OCI-M2 (cell line): ENCODE data around the gene LTBP1.

ENCODE experiments used
- DNase-seq: peaks from one replicate; lab custom pipeline; 2025; ENCODE audit not compliant: unreplicated experiment; lab: John Stamatoyannopoulos, UW

Gene LTBP1

GRCh38 chr2:33178209-33178608 lies 231.5 kb downstream of the LTBP1 start:
- DNase-seq: no peak

- DNase-seq: no peak
Observed at GRCh38 chr2:33180915-33181314, 234.2 kb downstream of the LTBP1 start.

GRCh38 chr2:33181466-33181865 lies 234.7 kb downstream of the LTBP1 start:
- no peak for DNase-seq

- no peak for DNase-seq
Observed at GRCh38 chr2:33184041-33184440, 237.3 kb downstream of the LTBP1 start.

DNA sequence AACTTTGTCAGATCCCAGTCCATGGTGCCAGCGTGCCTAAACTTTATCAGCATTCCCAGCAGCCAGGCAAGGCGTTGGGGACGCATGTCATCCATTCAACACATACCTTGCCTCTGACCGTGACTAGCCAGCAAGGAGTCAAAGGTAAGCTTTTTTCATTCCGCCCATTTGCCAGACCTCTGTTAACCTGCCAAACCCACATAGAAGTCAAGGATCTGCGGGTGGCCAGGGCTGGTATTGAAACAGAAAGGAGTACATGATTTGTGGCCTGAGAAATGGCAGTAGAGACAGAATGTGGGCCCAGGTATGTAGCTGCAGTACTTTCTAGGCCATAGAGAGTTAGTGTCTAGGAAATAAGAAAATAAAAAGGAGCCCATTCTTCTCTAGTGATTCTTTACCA lies 240.2 kb downstream of the LTBP1 start:
- DNase-seq: no peak

DNA sequence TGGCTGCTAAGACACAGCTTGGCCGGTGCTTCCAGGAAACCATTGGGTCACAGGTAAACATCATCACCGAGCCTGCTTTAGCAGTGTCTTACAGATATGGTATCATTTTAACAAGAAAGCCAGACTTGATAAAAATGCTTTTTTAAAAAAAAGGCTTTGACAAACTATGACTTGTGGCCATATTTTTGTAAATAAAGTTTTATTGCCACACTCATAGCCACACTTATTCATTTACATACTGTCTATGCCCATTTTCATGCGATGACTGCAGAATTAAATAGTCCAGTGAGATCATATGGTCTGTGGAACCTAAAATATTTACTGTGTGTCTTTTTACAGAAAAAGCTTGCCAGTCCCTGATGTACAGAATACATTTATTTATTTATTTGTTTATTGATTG lies 242.0 kb downstream of the LTBP1 start:
- DNase-seq: no peak

DNA sequence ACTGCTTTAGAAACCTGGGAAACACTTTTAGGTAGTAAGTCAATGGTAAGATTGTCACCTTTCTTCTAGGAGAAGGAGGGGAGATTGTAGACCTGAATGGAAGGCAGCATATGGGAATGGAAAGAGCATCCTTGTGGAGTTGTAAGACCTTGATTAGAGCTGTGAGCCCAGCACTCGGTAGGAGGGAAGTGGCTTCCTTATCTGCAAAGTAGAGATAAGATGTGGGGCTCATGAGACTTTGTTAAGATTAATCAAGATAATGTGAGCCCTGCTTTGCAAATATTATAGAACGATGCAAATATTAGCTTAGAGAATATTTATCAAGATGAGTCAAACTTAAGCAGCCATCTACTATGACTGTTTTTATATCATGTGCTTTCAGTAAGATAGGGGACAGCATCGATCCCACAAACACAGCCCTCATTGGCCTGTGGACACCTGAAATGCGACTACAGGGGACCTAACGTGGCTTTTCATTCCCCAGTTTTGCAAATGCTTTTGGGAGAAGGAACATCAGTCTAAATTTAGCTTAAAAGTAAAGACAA lies 243.7 kb downstream of the LTBP1 start:
- DNase-seq: no peak

DNA sequence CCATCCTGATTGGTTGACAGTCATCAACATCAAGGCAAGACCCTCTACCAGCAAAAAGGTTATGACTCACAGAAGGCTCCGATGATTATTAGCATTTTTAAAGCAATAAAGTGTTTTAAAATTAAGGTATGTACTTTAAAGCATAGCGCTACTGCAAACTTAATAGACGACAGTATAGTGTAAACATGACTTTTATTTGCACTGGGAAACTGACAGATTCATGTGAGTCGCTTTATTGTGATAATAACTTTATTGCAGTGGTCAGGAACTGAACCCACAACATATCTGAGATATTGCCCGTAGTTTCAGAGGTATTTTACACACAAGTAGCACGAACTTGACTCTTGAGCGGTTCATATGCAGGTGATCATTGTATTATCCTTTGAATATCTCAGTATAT lies 249.1 kb downstream of the LTBP1 start:
- no peak for DNase-seq

- no peak for DNase-seq
Observed at GRCh38 chr2:33196700-33197099, 249.9 kb downstream of the LTBP1 start.

DNA sequence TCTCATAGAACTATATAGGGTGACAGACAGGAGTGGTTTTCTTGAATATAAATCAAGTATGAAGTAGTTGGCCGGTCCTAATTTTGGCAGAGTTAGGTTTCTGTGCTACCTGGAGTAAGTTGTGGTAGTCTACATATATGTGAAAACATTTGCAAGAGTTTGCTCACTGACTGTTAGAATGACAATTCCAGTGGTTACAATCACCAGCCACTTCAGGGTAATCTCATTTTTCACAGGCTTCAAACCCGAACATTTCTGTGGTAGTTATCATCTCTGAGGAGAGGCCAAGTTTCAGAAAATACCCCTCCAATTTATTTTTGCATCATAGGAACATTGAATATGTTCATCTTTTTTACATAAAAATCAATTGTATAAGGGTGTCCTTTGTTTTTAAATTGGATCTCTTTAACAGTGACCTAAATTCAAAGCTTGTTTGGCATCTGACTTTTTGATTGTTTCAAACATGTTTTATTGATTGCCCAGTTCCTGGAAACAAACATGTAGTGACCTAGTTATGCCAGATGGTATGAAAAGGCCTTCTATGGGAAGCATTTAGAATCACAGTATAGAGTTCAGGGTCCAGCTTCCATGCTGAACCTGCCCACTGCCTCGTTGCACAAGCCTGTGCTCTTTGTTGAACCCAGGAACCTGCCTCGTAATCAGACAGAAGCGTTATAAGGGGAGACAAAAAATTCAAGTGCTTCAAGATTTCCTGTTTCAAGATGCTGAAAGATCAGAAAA lies 250.6 kb downstream of the LTBP1 start:
- no peak for DNase-seq

DNA sequence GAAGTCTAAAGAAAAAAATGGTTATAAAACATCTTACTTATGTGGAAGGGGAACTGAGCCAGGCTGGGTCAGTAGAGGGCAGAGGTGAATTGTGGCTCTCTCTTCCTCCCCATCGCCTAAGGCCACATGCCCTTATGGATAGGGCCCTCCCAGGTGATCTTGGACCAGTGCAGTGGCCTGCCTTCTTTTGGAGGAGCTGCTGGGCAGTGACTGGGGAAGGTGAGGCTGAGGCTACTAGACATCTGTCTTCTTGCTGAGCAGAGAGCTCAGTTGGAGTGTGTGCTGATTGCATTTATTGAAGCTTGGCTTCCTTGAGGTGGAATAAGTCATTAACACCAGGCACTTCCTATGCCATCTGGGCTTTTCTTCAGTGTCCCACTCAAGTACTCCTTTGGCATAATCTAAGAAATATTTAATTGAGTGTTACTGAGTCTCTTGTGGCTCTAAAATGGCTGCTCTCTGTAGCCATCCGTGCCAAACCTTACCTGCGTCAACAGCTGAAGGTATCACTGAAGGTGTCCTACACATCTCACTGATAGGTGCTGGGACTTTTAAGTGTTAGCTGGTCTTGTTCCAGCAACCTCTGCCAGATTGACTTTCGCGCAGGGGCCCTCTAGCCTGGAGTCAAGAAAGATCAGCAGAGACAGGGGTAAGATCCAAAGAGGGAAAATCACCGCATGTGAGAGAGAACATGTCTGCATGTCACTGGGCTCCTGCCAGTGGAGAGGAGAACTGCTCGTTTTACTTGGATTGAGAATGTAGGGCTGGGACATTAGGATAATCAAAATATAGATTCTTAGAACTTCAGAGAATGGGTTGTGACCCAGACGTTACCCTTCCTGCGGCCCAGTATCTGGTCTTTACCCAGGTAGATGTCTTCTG lies 256.1 kb downstream of the LTBP1 start:
- DNase-seq: no peak

- no peak for DNase-seq
Observed at GRCh38 chr2:33204945-33205344, 258.2 kb downstream of the LTBP1 start.

DNA sequence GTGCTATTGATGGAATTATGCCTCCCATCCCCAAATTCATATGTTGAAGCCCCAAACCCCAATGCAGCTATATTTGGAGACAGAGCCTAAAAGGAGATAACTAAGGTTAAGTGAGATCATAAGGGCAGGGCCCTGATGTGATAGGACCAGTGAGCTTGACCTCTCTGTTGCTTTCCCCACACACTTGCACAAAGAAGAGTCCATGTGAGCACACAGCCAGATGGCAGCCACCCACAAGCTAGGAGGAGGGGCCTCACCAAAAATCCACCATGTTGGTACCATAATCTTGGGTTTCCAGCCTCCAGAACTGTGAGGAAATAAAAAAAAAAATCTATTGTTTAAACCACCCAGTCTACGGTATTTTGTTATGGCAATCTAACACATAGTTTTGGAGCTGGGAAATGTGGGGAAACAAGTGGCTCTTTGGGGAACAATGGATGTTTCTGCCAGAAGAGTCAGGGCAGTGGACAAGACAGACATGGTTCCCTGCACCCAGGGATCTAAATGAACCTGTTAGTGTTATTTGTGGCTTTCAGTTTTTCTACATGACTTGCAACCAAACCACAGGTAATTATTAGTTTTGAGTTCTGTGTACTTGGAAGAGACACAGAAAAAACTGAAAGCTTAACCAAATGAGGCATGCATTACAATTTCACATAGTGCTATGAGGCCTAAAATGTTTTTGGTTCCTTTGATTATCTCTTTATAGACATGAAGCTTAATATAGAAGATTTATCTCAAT lies 259.1 kb downstream of the LTBP1 start:
- no peak for DNase-seq

- DNase-seq: no peak
Observed at GRCh38 chr2:33207151-33207740, 260.5 kb downstream of the LTBP1 start.

DNA sequence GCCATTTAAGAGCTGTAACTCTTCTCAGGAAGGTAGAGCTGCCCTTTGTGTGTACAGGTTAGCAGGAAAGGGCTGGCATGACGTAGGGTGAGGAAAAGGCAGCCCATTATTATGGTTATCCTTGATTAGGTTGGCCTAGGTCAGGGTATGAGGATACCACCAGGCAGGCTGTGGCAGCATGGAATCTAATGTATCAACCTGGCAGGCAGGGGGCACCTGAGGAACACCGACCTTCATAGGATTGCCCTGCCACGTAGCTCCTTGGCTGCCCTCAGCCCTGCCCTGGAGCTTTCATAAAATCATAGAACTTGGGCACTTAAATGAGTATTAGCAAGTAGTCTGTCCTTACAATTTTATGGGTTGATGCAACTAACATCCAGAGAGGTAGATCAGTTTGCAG lies 261.6 kb downstream of the LTBP1 start:
- DNase-seq: no peak

- DNase-seq: no peak
Observed at GRCh38 chr2:33209976-33210375, 263.2 kb downstream of the LTBP1 start.

- no peak for DNase-seq
Observed at GRCh38 chr2:33210626-33211025, 263.9 kb downstream of the LTBP1 start.

GRCh38 chr2:33212151-33212550 lies 265.4 kb downstream of the LTBP1 start:
- no peak for DNase-seq

DNA sequence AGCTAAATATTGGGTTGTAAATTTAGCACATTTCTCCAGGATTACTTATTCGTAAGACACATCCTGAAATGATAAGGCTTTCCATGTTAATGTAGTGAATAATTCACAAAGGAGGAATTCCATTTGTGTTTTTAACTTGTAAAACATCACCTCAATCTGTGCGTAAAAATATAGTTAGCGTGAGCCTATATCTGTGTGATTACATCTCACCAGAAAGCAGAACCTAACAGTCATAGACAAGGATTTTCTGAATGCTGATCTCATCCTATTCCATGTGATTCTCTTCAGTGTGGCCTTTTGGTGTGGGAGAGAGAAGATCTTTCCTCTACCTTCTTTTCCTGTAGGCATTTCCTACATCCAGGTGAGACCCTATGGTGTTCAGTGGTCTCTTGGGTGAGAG lies 266.5 kb downstream of the LTBP1 start:
- DNase-seq: no peak

- DNase-seq: no peak
Observed at GRCh38 chr2:33213648-33214047, 266.9 kb downstream of the LTBP1 start.

DNA sequence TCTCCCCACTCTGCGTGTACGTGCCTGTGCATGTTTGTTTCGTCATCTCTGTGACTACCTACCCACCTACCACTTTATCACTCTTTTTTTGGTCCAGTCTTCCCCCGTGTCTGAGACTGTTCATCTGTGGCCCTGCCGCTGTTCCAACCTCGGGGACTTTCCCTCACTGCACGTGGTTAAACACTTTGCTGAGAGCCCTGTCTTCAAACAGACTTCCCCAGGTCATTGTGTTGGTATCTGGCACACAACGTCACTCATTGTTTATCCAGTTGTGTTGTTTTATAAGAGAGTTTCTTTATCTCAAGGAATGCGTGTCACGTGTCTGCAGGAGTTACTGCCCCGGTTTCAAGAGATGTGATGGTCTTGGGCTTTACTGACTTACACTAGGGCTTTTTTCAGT lies 267.7 kb downstream of the LTBP1 start:
- no peak for DNase-seq
